HG03039 (cell line): ENCODE measurements around the gene DNAJB6.

Source experiments
- ATAC-seq: cut with Tn5 transposase; IDR thresholded peaks from one replicate; pipeline ENCODE4 v1.9.1; 2021; ENCODE audit warnings: mild to moderate bottlenecking, moderate library complexity; ENCODE audit not compliant: unreplicated experiment

Gene DNAJB6

DNA sequence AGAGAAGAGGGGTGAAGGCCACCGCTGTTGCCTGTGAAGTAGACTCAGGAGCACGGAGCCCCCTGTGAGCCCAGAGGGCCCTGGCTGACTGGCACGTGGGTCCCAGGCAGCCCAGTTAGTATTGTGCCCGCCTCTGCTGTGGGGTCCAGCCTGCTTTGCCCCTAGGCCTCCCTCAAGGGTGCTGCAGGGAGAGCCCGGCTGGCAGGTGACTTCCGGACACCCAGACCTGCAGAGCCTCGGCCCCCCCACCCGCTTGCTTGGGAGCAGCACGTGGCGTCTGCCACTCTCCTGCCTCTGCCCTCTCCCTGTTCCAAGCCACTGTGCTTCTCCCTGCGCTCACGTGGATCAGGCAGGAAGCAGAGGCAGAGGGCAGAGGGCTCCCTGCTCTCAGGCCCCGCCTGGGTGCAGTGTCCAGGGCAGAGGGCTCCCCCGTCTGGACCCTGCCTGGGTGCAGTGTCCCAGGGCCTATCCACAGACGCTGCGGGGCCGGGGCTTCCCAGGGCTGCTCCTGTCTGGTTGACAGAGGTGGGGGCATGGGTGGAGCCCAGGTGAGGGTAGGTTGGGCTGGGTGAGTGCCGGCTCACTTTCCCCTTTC, 88.4 kb downstream of the DNAJB6 start:
- no peak for ATAC-seq

DNA sequence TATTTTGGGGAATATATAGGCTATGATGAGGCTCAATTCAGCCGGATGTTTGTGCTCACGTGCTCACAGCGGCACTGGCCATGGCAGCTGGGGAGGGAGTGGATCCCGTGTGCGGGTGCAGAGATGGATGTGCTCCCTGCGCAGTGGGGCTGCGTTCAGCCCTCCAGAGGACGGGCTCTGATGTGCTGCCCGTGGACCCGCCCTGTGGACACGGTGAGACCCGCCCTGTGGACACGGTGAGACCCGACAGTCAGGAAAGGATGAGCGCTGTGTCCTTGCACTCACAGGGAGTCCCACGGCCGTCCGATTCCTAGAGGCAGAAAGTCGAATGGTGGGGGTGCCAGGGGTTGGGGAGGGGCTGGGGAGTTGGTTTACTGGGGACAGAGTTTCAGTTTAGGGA, 89.0 kb downstream of the DNAJB6 start:
- ATAC-seq: no peak

DNA sequence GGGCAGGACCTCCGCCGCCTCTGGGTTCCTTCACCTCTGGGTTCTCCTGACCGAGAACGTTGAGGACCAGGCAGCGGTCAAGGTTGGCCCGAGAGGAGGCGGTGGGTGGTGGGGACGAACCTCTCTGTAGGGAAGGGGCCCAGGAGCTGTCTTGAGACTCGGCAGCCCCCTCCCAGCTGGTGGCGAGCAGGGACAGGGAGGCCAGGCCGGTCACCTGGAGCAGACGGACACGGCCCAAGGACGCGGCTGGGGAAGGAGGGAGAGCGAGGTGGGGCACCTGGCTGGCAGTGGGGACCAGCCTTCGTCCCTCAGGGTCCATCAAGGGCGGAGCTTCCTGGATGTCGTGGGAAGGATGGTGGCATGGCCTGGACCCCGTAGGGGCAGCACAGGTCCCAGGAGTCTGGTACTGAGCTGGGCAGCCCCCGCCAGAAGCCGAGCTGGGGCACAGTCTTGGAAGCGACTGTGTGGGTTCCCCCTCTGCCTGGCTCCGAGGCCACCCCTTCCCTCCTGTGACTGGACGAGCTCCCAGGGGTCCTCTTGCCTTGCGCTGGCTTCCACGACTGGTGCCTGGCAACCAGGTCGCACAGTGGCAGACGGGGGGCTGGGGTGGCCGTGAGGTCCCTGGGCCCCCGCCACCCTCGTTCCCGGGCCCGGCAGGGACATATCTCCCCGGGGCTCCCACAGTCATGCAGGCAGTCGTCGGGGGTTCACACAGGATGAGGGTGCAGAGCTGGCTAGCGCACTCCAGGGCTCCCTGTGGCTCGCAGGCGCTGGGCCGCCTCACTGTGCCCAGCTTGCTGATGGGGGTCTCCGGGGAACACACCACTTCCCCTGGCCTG, 89.9 kb downstream of the DNAJB6 start:
- no peak for ATAC-seq

DNA sequence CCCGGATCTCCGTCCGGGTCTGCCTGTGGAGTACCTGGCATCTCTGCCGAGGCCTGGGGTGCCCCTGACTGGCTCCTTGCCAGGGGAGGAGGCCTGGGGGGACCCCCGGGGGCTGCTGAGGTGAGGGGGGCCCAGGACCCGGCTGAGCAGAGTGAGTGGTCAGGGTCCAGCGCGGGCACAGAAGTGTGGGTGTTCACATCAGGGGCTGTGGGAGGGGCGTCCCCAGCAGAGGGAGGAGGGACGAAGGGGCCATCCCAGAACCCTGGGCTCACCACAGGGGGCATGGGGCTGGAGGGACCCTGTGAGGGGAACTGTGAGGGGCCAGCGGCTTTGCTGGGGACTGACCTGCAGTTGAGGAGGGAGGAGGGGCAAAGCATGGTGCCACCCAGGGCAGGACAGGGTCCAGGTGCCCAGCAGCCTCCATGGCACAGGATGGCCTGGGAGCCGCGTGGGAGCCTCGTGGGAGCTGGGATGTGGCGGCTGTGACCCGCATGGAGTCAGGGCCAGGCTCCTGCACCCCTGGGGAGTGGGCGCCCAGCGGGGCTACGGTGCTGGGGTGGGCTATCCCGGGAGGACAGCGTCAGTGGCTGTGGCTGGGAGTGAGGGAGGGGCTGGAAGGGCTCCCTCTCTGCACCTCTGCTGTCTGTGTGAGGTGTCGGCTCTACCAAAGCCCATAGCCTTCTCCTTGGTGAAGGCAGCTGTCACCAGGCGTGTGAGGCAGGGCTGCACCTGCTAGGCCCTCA, 91.2 kb downstream of the DNAJB6 start:
- ATAC-seq: no peak

DNA sequence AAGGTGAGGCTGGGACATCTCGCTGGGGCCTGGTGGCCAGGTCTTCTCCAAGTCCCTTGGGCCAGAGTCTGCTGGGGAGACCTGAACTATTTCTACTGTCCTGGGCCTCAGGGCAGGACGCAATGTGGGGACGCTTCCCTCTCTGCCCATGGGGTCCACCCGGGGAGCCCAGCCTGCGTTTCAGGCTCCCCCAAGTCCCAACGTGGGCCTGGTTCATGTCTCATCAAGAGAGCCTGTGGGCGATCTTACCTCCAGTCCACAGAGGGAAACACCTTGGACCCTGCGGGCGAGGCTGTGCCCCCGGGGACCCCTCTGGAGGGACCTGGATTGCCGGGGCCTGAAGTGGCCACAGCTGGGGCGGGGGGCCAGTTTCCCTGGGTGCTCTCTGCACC, 91.7 kb downstream of the DNAJB6 start:
- no peak for ATAC-seq

DNA sequence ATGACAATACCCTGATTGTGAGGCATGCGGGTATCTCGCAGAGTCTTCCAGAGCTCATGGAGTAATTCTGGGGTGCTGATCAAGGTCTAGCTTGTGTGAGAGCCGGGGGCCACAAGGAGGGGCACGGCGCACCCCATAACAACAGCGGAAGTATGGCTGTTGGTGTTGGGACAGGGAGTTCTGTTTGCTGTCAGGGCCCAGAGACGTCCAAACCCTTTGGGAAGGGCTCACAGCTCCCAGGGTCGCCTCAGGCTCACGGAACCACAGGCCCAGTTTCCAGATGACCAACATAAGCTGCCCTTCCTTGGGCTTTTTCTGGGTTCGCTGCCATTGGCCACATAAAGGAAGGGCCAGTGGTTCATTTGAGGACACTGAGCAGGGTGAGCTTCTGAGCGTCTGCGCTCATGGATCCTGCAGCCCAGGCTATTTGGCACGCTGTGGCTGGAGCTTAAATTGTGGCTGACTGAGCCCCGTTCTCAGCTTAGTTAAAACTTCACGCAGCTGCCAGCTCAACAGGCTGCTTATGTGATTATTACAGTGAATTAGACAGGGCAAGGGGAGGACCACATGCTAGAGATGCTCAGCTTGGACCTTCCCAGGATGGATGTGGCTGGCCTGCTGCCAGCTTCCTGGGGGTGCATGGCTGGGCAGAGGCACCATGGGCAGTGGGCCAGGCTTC, 92.3 kb downstream of the DNAJB6 start:
- ATAC-seq: no peak

DNA sequence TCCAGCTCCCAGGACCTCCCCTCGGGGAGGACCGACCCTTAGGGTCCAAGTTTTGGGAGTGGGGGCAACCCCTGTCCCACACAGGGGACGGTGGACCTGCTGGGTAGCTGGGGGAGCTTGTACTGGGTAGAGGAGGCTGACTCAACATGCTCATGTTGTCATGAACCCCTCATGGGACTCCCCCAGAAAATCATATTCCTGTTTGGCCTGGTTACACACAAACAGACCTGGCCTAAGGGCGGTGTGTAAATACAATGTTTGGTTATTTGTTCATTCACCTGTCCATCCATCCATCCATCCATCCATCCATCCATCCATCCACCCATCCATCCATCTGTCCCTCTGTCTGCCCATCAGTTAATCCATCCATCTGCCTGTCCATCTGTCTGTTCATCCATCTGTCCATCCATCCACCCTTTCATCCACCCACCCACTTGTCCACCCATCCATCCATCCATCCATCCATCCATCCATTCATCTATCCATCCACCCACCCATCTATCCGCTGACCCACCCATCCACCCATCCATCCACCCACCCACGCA, 92.9 kb downstream of the DNAJB6 start:
- ATAC-seq: no peak

DNA sequence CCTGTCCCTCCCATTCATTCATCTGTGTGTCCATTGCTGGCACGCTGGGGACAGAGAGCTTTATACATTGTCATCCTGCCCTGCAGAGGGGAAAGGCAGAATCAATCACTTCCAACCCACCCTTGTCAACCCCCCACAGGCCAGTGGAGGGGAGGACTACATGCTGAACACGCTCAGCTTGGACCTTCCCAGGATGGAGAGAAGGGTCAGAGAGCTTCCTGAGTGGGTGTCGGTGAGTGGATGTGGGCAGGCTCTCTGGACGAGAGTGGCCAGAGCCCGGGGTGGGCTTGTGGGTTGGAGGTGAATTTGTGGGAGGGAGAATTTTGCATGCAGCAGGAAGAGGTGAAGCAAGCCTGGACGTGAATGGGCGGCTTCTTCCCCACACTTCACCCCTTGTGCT, 93.9 kb downstream of the DNAJB6 start:
- no peak for ATAC-seq

DNA sequence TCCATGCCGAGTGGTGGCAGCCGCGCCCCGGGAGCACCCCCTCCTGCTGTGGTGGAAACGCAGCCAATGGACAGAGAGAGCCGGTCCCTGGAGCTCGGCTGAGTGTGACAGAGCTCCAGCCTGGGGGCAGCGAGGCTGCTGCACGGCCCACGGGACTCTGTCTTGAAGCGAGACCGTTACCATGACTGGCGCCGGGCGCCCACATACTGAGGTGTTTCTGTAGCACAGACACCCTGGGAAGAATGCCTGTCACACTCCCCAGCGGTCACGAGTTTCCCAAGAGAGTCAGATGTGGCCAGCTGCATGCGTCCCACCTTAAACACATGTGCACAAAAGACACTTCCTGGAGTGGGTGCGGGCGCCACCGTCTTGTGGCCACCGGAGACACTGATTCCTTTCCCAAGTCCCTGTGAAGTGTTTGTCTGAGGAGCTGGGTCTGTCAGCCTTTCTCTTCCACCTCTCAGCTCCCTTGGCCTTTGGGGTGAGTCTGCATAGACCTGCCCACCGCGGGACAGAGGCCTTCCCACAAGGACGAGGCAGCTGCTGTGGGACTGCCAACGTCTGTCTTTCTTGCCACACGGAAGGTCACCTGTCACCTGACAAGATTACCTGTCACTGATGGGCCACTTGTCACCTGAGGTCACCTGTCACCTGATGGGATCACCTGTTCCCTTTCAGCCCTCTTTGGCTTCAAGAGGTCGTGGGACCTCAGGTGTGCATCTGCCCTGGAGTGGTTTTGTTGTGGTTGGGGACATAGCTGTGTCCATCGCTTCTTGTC, 94.6 kb downstream of the DNAJB6 start:
- no peak for ATAC-seq

DNA sequence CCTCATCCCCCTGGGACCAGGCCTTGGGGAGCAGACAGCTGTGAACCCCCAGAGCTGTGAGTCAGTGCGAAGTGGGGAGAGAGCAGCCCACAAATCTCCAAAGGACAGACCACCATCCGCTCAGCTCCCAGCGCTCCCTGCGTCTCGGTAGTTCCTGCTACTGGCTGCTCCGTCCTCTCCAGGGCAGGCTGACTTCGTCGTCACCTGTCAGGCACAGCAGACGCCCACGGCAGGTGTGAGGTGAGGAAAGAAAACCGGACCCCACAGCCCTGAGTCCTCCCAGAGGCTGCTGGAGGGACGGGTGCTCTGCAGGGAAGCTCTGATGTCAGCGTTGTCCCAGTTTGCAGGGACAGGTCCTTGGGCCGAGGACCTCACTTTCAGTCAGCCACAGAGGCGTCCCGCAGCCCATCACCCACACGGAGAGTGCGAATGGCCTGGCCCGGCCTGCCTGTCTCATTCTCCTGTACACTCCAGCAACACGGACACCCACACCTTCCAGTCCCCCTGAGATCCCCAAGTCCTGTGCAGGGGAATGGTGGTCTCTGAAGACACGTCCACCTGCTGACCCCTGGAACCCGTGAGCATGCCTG, 95.2 kb downstream of the DNAJB6 start:
- no peak for ATAC-seq

DNA sequence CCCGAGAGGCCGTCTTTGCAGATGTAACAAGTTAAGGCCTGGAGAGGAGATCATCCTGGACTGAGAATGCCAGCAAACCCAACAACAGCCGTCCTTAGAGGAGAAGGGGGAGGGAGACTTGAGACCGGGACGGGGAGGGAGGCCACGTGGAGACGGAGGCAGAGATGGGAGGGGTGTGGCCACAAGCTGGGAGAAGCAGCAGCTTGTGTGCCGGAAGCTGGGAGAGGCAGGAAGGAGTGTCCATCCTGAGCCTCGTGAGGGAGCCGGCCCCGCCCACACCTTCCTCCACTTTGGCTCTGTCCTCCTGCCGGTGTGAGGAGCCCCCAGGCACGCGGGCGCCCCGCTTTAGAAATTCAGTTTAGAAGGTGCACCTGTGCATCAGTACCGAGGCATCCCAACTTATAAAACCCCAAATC, 95.7 kb downstream of the DNAJB6 start:
- ATAC-seq: no peak

DNA sequence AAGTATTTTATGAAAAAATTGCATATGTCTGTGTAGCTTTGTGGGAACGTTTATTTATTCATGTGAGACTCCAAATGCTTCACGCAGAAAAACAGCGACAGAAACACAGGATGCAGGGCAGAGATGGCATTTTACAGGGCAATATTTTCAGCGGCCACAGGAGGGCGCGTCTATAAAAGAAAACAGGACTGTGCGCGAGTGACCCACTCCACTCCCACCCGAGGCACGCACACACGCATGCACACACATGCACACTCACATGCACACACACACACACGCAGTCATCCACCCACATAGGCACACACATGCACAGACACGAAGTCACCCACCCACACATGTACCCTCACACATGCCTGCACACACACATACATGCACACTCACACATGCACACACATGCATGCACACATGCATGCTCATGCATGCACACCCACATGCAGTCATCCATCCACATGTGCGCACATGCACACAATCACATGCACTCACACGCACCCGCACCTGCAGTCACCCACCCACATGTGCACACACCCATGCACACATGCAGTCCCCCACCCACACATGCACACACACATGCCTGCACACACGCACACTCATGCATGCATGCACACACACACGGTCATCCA, 96.3 kb downstream of the DNAJB6 start:
- ATAC-seq: no peak

DNA sequence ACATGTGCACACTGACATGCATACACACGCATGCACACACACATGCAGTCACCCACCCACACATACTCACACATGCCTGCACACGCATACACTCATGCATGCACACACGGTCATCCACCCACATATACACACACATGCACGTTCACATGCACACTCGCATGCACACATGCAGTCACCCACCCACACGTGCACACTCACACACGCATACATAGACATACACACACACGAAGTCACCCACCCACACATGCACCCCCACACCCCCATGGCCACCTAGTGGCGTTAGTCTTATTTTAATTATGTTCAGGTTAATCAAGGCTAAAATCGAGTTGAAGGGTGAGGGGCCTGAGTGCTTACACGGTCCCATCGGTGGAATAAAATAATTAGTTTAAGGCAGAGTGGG, 96.8 kb downstream of the DNAJB6 start:
- ATAC-seq: no peak

DNA sequence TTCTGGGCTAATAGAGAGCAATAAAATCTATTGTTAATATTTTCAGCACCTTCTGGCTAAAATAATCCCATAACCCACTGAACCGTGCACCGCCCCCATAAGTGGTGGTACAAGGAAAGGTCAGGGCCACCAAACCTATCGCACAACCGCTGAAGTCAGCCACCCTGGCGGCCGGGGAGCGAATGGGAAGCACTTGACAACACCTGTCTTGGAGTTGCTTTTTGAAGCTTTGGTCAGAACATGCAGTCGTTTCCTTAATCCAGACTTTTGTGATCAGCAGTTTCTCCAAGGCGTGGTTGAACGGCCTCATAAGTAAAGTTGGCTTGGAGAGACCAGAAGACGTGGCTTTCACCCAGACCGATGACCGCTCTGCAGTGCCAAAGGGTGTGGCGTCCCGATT, 97.4 kb downstream of the DNAJB6 start:
- ATAC-seq: no peak

DNA sequence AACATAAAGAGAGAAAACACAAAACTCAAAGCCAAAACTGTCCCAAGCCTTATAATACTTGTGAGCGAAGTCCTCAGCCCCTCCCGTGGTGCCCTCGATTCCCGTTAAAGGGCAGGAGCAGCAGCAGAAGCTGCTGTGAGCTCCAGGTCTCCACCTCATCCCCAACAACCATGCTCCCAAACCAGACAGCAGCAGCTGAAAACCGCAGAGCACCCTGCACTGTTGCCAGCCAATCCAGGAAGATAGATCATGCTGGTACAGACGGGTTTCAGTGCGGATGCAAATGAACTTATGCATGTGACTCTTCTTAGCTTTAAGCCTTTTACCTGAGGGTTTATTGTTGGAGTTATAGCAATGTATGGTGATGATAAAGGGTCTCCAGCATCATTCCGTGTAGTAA, 97.9 kb downstream of the DNAJB6 start:
- no peak for ATAC-seq

DNA sequence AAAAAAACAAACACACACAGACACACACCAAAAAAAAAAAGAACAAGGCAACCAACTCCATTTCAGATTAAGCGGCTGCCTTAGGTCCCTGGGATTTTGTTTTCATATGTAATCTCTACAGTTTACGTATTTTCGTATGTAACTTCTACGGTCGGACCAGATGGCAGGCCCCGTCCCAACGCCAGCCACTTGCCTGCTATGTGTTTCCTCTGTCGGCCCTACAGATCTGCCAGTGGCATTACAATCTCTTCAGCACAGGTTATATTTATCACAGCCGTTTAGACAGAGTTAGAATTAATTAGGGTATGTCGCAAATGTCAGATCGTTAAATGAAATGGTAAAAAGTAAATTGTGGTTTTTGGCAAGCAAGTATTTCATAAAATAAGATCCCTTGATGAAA, 99.3 kb downstream of the DNAJB6 start:
- no peak for ATAC-seq

DNA sequence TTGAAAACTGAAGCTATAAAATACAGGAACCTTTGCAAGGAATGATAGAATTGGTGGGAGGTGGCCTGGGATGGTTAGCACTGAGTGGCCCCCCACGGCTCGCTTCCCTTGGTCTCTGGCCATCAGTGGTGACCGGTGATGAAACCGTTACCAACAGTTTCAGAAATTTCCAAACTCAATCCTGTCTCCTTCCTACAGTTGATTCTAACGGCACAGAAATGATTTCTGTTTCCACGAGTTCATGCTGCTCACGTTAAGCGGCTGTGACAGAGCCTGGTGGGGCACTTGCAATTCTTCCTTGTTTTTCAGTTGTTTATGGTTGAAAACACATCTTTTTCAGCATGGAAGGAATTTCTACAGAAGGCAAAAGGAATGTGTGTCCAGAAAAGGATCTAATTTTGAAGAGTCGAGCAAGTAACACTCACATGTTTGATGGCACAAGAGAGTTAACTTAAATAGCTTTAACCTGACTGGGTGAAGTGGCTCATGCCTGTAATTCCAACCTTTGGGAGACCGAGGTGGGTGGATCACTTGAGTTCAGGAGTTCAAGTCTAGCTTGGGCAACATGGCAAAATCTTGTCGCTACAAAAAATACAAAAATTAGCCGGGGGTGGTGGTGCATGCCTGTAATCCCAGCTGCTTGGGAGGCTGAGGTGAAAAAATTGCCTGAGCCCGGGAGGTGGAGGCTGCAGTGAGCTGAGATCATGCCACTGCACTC, 100.1 kb downstream of the DNAJB6 start:
- ATAC-seq: no peak

DNA sequence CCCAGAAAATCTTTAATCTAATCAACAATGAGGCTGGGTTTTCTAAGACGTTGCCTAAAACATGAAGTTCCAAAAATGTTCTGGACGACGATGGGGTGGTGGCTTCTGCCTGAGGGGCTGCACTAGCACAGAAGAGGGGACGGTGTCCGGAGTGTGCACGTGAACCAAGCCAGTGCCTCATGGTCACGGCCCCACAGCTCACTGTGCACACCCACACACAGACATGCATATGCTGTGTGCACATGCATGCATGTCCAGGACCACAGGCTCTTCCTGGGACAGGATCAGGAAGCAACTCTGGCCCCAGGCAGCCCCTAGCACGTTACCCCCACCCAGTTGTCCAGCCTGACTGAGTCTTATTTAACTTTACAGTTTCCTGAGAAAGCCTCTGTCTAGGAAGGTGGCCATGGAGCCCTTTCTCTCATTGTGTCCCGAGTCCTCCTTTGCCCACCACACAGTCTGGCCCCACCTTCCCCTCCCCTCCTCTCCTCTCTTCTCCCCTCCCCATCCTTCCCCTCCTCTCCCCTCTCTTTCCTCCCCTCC, 100.8 kb downstream of the DNAJB6 start:
- no peak for ATAC-seq
